Measurements from ENCODE around the gene PHF20. TPM values are rescaled to one million over a fixed set of nuclear protein-coding genes. Genes with fewer than 3 reads are reported as not detected.

Gene PHF20
- total and polyA plus RNA-seq, 2 of the 13 experiments (the other 11 are each of a cell fraction or from before 2014, with no cell fraction given), result 22.8 to 34.1 TPM

GRCh38 chr20:35741892-35742740, 29.7 kb upstream of the PHF20 start, which contains the start of gene RBM39 (continued):
- TF ChIP-seq, protein P1, sequence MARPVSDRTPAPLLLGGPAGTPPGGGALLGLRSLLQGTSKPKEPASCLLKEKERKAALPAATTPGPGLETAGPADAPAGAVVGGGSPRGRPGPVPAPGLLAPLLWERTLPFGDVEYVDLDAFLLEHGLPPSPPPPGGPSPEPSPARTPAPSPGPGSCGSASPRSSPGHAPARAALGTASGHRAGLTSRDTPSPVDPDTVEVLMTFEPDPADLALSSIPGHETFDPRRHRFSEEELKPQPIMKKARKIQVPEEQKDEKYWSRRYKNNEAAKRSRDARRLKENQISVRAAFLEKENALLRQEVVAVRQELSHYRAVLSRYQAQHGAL (CRISPR knock-in tag; IDR thresholded peaks at IDR 0.05; ENCODE audit: not compliant biosample characterization), result peak; percentile 98
- TF ChIP-seq CHD4 (IDR thresholded peaks at IDR 0.05; ENCODE audit: borderline replicate concordance, low read length) (no peak), ZNF75D (CRISPR knock-in tag; IDR thresholded peaks at IDR 0.05; ENCODE audit: borderline replicate concordance) (0 out of 2 replicates have a peak, but pooled peaks have one; percentile 70), KDM1A (CRISPR knock-in tag; IDR thresholded peaks at IDR 0.05) (peak; percentile 22; the same call in 1 of the 2 replicates), BCL6 (CRISPR knock-in tag; IDR thresholded peaks at IDR 0.05) (peak; percentile 56), ZNF772 (CRISPR knock-in tag; IDR thresholded peaks at IDR 0.05) (peak; percentile 99), SMAD3 (CRISPR knock-in tag; IDR thresholded peaks at IDR 0.05) (peak; percentile 96), NFIC (IDR thresholded peaks at IDR 0.05; ENCODE audit: low read length) (peak; percentile 49; the same call in 1 of the 2 replicates), SRF (IDR thresholded peaks at IDR 0.05; ENCODE audit: low read depth, low read length) (peak; percentile 73), ZFP36 (IDR thresholded peaks at IDR 0.05; ENCODE audit: borderline replicate concordance, low read depth, low read length, partially characterized antibody) (no peak), ARID2 (CRISPR knock-in tag; IDR thresholded peaks at IDR 0.05; ENCODE audit: borderline replicate concordance) (peak; percentile 91), PREB (CRISPR knock-in tag; IDR thresholded peaks at IDR 0.05) (peak; percentile 97), IRF2 (CRISPR knock-in tag; IDR thresholded peaks at IDR 0.05) (peak; percentile 98), ZNF337 (CRISPR knock-in tag; IDR thresholded peaks at IDR 0.05; ENCODE audit: borderline replicate concordance, low read depth) (peak; percentile 35; the same call in 1 of the 2 replicates), IRF9 (CRISPR knock-in tag; IDR thresholded peaks at IDR 0.05; ENCODE audit: borderline replicate concordance) (peak; percentile 92), HOXA5 (CRISPR knock-in tag; IDR thresholded peaks at IDR 0.05) (peak; percentile 99), KLF16 (CRISPR knock-in tag; IDR thresholded peaks at IDR 0.05) (peak; percentile 99 to 100), ZBTB42 (CRISPR knock-in tag; IDR thresholded peaks at IDR 0.05) (peak; percentile 94), ZNF513 (CRISPR knock-in tag; conservative IDR thresholded peaks at IDR 0.05) (0 out of 2 replicates have a peak, but pooled peaks have one; percentile 88)
- TF ChIP-seq, protein P2, sequence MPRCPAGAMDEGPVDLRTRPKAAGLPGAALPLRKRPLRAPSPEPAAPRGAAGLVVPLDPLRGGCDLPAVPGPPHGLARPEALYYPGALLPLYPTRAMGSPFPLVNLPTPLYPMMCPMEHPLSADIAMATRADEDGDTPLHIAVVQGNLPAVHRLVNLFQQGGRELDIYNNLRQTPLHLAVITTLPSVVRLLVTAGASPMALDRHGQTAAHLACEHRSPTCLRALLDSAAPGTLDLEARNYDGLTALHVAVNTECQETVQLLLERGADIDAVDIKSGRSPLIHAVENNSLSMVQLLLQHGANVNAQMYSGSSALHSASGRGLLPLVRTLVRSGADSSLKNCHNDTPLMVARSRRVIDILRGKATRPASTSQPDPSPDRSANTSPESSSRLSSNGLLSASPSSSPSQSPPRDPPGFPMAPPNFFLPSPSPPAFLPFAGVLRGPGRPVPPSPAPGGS (CRISPR knock-in tag; IDR thresholded peaks at IDR 0.05), result peak; percentile 95
